ENCODE results near the gene ARHGEF19.
"Not testable (repeated sequence)": the region's sequence is repeated elsewhere in the genome, so short reads cannot be mapped to it uniquely, and the experiment has no call there.

Gene ARHGEF19

DNA sequence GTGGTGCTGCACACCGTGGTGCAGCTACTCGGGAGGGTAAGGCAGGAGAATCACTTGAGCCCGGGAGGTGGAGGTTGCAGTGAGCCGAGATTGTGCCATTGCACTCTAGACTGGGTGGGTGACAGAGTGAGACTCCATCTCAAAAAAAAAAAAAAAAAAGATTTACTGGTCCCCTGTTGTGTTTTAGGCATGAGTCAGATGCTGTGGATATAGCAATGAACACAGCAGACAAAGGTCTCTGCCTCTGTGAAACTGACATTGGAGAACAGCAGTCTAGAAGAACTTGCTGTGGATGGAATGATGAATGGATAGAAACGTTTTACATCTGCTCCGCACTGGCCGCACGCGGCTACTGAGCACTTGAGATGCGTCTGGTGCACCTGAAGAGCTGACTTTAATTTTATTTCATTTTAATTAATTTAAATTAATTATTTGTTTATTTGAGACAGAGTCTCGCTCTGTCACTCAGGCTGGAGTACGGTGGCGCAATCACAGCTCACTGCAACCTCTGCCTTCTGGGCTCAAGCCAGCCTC lies 32.1 kb downstream of the ARHGEF19 start:
- no peak for DNase-seq (ENCODE audit: low spot score)

DNA sequence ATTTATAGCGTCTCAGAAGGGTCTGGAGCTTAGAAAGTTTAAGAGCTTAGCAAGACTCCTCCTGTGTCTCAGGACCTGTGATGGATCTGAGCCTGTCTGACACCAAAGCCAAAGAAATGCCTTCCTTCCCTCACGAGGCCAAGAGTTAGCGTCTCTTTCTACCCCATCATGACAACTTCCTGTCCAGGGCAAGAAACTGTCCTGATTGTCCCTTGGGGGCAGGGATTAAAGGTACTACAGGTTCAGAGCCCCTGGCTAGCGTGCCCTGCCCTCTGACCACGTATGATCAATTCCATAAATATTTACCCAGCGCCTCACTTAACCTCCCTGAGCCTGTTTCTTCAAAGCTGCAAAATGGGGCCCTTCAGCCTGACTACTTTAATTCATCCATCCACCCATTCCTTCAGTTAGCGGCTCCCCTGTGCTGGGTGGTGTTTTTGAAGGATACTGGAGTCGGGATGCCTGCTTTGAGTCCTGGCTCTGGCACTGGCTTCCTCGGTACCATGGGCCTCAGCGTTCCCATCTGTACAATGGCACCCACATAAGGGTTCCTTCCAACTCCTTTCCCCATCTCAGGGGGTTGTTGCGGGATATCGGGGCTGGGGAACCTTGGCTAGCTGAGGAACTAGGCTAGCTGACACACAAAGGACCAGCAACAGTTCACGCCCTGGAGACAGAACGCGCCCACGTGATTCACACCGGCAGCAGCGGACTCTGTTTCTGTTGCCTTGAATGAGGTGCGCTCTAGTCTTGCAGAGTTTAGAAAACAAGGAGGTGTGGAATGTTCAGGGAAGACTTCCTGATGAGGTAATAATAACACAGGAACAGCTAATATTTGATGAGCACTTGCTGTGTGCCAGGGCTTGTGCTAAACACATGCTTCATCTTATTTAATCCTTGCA lies 33.6 kb downstream of the ARHGEF19 start:
- no peak for DNase-seq (ENCODE audit: low spot score)

DNA sequence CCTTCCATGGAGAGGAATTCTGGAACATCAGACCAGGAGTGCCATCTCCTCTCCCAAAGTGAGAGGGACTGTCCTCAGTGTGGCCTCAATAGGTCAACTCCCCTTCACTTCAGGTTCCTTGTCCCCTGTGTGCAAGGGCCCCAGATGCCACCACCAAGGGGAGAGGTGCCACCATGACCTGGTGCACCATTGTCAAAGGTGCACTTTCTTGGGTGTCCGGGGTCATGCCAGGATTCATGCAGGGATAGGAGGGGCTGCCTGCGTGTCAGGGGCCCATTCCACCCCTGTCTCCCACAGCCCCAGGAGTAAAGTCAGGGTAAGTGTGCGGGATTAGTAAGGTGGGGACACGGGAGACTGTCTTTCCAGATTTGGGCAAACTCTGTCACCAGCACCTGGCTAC lies 35.1 kb downstream of the ARHGEF19 start:
- no peak for DNase-seq (ENCODE audit: low spot score)

DNA sequence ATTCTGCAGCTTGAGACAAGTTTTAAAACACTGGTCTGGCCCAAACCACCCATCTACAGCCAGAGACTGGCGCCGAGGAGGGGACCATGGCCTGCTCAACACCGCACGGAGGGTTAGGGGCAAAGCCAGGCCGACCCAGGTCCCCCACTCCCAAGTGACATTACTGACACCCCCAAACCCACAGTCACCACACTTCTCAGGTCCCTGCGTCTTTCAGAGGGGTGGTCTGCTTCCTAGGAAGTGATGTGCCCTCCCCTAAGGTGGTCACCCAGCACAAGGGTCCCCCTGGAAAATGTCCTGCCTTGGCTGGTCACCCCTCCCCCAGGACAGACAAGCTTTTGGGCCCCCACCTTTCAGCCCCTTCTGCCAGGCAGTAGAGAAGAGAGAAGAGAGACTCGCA lies 35.8 kb downstream of the ARHGEF19 start:
- DNase-seq (ENCODE audit: low spot score): no peak

DNA sequence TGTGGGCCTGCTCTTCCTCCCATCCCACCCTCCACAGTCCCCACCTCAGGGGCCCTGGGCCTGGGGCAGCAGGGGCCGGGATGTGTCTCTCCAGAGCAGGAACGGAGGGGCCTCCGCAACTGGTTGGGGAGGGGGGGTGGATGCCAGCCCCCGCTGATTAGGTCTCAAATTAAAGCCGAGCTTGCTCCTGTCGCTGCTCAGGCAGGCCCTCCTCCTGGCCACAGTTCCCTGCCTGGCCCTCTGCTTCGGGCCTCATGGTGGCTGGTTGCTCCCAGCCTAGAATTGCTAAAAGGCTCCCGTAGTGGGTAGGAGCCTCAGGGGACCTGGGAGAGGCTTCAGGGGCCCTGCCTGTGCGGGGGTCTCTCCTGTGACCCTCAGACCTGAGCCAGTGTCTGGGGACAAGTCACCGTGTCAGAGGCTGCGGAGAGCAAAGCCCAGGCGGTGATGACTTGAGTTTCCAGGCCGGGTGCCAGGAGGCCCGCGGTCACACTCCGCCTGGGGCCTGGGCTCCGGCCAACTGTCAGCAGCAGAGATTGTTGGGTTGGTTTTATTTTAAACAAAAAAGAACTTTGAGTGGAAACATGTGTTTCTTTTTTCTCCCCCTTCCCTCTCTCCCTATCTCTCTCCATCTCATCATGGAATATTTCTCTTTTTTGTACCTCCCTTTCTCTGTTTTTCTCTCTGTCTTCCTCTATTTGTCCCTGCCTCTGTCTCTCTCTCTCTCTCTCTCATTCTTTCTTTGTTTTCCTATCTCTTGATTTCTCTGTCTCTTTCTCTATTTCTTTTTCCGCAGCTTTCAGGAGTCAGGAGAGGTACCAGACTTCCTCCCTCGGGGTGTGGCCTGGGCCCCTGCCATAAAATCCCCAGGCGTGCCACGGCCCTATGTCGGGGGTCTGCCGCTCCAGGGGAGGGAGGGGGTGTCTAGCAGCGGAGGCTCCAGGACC lies 36.6 kb downstream of the ARHGEF19 start:
- DNase-seq (ENCODE audit: low spot score): no peak

DNA sequence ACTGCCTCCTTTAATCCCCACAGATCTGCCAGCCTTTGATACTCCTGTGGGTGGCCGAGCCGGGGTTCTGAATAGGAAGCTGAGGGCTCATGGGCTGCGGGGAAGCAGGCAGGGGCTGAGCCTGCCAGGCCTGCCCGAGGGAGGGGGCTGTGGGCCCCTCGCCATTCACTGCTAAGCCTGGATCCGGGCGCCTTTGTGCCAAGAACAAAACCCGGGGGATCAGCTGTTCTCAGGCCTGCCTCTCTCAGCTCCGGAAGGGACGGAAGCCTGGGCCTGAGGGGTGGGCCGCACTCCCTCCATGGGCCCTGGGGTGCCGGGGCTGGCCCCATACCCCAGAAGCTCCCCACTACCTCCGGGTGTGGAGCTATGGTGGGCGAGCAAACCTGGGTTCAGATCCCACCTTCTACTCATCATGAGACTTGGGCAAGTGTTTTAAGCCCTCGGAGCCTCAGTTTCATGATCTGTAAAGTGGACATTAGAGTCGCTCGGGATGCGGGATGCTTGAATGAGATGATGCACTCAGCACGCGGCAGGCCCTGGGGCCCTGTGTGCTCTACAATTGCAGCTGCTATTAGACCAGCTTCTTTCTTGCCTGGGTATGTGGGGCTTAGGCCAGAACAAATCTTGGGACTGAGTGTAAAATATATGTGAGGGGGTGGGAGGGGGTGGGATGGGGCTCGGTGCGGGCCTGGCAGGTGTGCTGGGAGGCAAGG lies 37.4 kb downstream of the ARHGEF19 start:
- no peak for DNase-seq (ENCODE audit: low spot score)

DNA sequence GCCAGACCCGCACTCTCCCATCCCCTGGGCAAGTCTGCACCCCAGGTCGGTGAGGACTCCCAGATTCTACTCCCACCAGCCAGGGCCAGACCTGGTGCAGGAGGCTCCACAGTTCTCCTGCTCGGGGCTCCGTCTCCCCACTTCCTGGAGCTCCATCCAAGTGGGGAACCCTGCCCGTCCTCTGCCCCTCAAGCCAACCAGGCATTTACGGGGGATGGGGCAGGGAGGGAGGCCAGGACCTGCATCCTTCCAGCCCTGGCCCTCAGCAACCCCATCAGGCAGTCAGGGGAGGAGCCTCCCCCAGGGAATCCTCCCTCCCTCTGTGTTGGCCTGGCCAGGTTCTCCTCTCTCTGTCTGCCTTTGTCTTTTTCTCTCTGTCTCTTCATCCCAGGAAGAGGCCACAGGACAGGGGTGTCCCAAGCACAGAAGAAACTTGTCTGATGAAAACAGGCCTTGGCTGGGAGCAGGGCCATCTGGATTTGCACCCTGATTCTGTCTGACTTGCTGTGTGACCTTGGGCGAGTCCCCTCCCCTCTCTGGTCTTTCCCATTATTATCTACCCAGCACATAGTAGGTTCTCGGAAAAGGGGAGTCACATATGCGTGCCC lies 38.1 kb downstream of the ARHGEF19 start:
- no peak for DNase-seq (ENCODE audit: low spot score)

DNA sequence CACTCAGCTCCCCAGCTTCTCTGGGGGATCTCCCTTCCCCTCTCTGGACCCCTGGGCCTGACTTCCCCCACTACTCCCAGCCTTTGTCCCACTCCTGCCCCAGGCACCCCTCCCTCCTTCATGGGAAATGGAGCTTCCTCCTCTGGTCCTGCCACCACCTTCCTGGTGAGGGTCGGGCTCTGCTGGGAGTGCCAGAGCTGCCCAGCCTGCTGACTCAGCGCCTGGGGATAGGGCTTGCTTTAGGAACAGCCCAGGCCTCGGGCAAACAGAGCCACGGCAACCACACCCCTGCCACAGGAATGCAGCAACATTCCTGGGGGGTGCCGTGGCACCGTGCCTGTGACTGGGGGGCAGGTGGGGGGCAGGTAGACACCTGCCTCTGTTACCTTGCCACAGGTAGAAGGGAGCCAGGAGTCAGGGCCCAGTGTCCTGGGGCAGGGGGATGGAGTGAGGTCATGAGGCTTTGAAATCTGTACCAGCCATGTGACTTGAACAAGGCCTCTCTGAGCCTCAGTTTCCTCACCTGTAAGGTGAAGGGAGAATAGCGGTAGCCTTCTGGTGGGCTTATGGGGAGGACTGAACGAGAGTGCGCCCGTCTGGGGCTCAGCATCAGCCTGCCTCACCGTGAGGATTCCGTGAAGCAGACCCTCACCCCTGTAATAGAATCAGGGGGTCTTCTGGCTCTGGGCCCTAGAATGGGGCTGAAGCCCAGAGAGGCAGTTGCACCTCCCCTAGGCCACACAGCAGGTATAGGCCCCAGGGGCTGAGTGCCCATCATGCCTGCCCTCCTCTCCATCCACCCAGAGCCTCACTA lies 38.8 kb downstream of the ARHGEF19 start:
- DNase-seq (ENCODE audit: low spot score): no peak

DNA sequence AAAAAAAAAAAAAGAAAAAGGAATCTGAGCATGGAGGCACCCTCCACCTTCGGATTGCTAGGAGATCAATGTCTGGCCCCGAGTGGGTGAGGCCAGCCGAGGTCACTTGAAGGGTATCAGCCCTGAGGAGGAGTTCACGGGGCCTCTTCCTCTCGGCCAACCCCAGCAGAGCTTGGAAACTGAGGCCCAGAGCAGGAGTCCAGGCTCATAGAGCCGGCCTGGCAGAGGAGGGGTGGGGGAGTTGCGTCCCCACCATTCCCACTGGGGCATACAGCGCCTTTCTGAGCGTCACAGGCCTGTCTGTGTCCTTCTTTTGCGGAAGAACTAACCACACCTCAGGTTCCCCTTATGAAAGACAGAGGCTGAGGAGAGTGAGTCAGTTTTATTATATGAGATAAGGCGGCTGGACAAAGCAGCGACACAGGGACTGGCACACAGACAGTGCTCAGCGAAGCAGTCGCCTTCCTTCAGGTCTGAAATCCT lies 39.4 kb downstream of the ARHGEF19 start:
- DNase-seq (ENCODE audit: low spot score): no peak

DNA sequence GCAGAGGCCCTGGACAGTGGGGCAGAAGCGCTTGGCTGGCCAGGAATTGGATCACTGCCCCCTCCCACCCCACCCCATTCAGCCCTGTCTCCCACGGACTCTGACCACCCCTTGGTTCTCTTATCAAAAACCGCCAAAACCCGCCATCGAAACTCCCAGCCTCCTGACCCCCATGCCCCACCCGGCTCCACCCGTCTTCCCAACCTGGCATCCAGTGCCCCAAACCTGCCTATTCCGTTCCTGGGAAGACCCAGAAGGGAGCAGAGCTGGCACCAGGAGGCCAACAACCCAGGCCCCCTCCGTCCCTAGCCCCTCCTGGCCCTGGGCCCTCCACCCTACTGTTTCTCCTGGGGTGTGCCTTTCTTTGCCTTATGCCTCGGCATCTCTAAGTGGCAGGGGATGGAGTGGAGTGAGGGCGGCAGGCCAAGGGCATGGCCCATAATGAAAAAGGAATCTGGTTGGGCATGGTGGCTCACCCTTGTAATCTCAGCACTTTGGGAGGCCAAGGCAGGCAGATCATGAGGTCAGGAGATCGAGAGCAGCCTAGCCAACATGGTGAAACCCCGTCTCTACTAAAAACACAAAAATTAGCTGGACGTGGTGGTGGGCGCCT lies 40.1 kb downstream of the ARHGEF19 start:
- DNase-seq (ENCODE audit: low spot score): no peak

DNA sequence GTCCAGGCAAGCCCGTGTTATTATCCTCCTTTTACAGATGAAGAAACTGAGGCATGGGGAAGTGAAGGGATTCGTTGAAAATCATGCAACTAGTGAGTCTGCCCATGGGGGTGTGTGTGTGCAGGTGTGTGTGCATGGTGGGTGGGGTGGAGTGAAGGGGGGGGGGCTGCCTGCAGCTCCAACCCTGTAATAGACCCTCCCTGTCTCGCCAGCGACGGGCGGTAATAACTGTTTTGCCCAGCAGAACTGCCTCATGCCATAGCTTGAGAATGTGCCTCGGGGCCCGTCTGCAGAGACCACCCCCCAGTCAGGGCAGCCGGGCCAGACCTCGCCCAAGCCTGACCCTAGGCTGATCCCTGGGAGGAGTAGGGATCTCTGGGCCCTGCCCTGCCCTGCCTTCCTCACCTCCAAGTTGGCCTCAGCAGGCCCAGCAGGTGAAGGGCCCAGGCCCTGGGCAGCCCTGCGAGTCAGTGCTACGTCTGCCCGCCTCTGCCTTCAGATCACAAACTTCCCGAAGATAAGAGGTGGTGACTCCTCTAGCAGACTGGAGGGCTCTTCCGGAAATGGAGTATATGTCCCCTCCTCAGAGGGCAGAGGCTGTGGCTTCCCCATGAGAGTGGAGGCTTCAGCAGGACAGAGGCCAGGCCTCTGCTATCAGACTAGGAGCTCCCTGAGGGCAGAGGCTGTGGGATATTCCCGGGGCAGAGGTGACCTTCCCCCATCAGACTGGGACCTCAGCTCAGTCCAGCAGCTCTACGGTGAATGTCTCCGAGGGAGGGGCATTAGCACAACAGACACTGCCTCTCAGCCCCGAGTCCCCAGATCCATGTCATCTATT lies 40.9 kb downstream of the ARHGEF19 start:
- no peak for DNase-seq (ENCODE audit: low spot score)

DNA sequence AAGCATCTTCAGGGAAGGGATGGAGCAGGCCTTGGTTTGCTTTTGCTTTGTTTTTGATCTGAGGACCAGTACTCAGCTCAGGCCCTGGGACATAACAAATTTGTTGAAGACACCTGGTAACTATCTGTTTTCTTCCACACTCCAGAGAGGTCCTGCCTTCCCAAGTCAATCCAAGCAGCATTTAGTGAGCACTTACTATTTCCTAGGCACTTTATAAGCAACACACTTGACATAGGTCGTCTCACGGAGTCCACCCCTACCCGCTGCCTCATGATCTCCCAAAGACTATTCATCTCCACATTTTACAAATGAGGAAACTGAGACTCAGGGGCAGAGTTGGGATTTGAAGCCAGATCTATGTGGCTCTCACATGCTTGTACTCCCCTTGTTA lies 42.2 kb downstream of the ARHGEF19 start:
- DNase-seq (ENCODE audit: low spot score): no peak

DNA sequence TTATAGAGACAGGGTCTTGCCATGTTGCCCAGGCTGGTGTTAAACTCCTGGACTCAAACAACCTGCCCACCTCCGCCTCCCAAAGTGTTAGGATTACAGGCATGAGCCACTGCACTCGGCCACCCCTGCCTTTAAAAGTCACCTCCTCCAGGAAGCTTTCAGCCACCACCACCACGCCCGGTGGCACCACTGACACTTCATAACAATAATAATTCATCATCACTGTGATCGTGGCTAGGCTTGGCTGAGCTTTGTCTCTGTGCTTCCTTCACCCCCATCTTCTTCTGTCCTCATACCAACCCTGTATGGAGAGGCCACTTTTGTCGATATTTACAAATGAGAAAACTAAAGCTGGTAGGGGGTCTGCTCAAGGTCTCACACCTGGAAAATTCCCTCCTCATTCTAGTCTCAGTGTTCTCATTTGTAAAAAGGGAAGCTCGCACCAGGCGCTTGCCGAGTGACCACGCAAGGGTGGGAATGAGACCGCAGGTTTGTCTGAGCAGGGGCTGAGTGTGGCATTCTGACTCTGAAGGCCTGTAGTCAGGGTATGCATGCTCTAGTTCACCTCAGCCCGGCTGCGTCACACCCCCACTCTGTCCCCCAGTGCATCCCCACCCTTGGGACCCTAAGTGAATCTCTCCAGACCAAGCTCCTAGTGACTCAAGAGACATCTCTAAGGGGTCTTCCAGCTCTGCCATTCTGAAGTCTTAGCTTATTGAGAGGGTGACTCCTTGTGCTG lies 43.7 kb downstream of the ARHGEF19 start:
- DNase-seq (ENCODE audit: low spot score): no peak

DNA sequence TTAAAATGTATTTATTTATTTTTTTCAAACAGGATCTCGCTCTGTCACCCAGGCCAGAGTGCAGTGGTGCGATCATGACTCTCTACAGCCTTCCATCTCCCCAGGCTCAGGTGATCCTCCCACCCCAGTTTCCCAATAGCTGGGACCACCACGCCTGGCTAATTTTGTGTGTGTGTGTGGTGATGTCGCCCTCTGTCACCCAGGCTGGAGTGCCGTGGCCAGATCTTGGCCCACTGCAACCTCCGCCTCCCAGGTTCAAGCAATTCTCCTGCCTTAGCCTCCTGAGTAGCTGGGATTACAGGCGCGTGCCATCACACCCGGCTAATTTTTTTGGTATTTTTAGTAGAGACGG lies 44.3 kb downstream of the ARHGEF19 start:
- DNase-seq (ENCODE audit: low spot score): not testable (repeated sequence)

DNA sequence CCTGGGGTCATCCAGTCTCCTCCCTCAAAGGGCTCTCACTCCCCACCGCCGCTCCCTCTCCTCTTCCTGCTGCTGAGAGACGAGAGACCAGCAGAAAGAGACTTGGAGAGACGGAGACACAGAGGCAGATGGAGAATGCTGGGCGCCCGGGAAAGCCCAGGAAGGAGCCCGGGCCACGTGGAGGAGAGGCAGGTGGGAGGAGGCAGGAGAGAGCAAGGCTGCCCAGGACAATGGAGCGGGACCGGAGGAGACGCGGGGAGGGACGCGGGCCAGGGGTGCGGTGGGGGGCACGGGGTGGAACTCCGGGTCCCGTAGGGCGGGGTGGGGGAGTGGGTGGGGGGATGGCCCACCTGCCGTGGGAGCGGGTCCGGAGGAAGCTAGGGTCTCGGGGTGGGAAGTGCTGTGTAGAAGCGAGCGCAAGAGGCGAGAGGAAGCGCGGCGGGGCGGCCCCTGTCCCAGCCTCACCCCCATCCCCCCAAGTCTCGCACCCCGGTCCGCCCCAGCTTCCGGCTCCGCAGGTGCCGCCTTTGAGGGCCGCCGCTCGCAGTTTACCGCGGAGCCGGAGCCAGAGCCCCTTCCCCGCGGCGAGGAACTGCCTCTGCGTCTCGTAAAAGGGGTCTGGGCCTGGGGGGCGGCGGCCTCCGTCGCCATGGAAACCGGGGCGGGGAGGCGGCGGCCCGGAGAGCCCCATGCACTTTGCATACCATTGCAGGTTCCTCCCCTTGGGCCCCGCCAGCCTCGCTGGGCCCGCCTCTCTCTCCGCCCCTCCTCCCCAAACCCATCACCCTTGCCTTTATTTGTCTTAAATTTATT lies 44.9 kb downstream of the ARHGEF19 start:
- no peak for DNase-seq (ENCODE audit: low spot score)

DNA sequence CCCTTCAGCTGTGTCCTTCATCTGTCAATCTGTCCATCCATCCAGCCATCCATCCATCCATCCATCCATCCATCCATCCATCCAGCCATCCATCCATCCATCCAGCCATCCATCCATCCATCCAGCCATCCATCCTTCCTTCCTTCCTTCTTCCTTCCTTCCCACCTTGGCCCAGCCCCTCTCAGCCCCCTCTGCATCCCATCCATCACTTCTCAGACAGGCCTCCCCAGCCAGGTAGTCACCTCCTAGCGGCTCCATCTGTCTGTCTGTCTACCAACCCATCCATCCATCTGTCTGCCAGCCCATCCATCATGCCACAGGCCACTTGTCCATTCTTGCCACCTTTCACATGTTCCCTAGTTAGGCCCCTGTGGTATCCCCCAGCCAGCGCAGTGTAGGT lies 46.3 kb downstream of the ARHGEF19 start:
- DNase-seq (ENCODE audit: low spot score): no peak

DNA sequence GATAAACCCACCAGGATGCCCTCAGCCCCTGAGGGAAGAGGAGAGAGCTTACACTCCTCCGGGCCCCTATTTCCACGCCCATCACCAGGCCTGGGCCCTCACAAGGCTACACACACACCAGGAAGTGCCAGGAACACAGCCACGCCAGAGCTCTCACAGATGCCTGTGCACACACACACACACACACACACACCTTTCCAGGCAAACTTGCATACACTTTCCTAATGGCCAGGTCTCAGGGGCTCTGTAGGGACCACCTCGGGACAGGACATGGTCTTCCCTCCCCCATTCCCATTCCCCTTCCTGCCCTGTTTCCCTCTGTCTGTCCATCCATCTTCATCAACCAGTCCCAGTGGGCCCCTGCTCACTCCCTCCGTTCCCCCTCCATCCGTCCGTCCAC lies 46.9 kb downstream of the ARHGEF19 start:
- DNase-seq (ENCODE audit: low spot score): no peak

DNA sequence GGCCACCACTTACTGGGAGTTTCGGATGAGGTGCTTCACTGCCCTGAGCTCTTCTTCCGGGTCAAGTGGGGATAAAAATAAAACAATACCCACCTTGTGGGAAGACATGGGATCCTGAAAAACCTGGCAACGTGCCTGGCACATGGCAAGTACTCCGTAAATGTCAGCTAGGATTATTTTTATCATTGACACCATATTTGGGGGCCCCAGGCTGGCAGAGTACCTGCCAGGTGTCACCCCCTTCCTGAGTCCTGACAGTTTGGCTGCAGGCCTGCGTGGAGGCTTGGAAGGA lies 47.4 kb downstream of the ARHGEF19 start:
- no peak for DNase-seq (ENCODE audit: low spot score)

All from activated CD4-positive, alpha-beta T cell treated with anti-CD3 and anti-CD28 coated beads, Interleukin-2, Interleukin-4, amounts not matched to agents 100 ng/mL and 50 ng/mL, durations not matched to agents 16 hours and 8 hours (primary cell).